ENCODE results near the gene IRX1.

DNA sequence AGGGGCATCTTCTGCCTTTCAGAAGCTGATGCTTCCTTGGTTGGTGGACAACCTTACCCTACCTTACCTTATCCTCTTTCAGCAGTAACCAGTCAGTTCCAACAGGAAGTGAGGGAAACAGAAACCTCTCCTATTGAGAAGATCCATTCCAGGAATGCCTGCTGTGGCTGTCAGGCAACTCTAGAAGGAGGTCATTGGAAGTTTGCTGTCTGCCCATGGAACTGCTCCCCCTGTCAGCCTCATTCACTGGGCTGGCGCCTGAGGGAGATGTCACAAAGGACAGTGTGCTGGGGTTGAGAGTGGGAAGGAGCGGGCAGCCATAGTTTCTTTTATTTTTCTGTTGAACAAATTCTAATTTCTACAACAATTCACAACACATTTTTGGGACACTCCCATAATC is 54.7 kb downstream of the IRX1 start:
- TF ChIP-seq, protein P1, sequence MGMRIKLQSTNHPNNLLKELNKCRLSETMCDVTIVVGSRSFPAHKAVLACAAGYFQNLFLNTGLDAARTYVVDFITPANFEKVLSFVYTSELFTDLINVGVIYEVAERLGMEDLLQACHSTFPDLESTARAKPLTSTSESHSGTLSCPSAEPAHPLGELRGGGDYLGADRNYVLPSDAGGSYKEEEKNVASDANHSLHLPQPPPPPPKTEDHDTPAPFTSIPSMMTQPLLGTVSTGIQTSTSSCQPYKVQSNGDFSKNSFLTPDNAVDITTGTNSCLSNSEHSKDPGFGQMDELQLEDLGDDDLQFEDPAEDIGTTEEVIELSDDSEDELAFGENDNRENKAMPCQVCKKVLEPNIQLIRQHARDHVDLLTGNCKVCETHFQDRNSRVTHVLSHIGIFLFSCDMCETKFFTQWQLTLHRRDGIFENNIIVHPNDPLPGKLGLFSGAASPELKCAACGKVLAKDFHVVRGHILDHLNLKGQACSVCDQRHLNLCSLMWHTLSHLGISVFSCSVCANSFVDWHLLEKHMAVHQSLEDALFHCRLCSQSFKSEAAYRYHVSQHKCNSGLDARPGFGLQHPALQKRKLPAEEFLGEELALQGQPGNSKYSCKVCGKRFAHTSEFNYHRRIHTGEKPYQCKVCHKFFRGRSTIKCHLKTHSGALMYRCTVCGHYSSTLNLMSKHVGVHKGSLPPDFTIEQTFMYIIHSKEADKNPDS (CRISPR knock-in tag; IDR thresholded peaks at IDR 0.05) = no peak
- TF ChIP-seq GZF1 (CRISPR knock-in tag; IDR thresholded peaks at IDR 0.05) (no peak), ZNF431 (CRISPR knock-in tag; IDR thresholded peaks at IDR 0.05; ENCODE audit: borderline replicate concordance, low read depth) (no peak), ZNF367 (CRISPR knock-in tag; IDR thresholded peaks at IDR 0.05; ENCODE audit: borderline replicate concordance) (no peak), ZNF230 (CRISPR knock-in tag; IDR thresholded peaks at IDR 0.05) (no peak), BRCA1 (CRISPR knock-in tag; IDR thresholded peaks at IDR 0.05) (no peak)
- TF ChIP-seq, protein P2, sequence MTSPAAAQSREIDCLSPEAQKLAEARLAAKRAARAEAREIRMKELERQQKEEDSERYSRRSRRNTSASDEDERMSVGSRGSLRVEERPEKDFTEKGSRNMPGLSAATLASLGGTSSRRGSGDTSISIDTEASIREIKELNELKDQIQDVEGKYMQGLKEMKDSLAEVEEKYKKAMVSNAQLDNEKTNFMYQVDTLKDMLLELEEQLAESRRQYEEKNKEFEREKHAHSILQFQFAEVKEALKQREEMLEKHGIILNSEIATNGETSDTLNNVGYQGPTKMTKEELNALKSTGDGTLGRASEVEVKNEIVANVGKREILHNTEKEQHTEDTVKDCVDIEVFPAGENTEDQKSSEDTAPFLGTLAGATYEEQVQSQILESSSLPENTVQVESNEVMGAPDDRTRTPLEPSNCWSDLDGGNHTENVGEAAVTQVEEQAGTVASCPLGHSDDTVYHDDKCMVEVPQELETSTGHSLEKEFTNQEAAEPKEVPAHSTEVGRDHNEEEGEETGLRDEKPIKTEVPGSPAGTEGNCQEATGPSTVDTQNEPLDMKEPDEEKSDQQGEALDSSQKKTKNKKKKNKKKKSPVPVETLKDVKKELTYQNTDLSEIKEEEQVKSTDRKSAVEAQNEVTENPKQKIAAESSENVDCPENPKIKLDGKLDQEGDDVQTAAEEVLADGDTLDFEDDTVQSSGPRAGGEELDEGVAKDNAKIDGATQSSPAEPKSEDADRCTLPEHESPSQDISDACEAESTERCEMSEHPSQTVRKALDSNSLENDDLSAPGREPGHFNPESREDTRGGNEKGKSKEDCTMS (CRISPR knock-in tag; conservative IDR thresholded peaks at IDR 0.05) = no peak
- TF ChIP-seq, protein P3, sequence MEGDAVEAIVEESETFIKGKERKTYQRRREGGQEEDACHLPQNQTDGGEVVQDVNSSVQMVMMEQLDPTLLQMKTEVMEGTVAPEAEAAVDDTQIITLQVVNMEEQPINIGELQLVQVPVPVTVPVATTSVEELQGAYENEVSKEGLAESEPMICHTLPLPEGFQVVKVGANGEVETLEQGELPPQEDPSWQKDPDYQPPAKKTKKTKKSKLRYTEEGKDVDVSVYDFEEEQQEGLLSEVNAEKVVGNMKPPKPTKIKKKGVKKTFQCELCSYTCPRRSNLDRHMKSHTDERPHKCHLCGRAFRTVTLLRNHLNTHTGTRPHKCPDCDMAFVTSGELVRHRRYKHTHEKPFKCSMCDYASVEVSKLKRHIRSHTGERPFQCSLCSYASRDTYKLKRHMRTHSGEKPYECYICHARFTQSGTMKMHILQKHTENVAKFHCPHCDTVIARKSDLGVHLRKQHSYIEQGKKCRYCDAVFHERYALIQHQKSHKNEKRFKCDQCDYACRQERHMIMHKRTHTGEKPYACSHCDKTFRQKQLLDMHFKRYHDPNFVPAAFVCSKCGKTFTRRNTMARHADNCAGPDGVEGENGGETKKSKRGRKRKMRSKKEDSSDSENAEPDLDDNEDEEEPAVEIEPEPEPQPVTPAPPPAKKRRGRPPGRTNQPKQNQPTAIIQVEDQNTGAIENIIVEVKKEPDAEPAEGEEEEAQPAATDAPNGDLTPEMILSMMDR (CRISPR knock-in tag; IDR thresholded peaks at IDR 0.05) = no peak

All from HepG2 (cell line).